COLO668 (cell line): Measurements from ENCODE around the gene NRG3.
"Not testable (repeated sequence)": the region's sequence is repeated elsewhere in the genome, so short reads cannot be mapped to it uniquely, and the experiment has no call there.

Experiments used
- DNase-seq: peaks from one replicate; lab custom pipeline; 2025; ENCODE audit not compliant: unreplicated experiment; lab: John Stamatoyannopoulos, UW

The NRG3 gene

DNA sequence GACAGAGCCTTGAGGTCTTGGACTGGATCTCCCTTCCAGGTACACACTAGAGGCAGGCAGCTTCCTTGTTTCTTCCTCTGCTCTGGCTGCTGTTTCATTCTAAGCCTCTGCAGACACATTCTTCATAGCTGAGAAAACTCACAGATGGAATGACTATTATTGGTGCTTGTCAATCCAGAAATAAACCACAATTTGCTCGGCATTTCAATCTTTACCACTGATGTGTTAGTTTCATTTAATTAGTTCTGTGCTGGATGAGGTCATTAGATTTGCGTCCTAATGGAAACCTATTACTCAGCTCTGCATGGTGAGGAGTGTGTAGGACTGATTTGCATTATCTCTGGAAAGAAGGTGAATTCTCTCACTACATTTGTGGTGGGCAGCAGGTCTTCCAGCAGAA, 392.5 kb downstream of the NRG3 start:
- no peak for DNase-seq

DNA sequence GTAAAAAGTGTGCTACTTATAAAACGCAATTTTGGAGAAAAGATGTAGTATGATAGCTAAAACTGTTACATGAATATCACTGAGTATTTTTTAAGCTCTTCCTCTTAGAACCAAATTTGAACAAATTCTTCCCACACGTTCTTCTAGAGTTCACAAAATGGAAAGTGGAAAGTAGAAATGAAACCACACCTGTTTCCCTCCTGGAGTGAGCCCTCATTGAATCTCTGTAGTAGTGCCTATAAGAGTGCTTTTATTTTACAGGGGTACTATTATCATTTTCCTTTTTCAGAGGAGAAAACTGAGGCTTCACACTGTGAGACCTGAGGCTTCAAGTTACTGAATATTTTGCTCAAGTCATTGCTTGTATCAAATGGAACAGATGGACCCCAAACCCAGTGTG, 393.0 kb downstream of the NRG3 start:
- no peak for DNase-seq

DNA sequence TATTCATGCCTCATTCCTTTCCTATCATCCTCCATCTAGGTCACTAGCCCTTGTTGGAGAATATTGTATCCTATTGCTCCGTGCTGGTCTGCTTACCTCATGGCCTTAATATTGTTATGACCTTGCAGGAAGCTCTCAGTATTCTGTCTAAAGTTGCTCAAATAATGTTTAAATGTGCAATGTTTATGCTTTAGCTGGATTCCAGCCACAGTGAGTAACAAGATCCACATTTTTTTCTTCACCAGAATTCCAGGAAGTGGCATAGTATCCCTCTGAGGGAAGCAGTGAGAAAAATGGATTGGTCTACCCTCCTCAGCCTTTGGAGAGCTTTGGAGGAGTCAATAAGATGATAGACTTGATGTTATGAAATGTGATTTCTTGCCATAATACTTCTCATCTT, 402.6 kb downstream of the NRG3 start:
- no peak for DNase-seq

DNA sequence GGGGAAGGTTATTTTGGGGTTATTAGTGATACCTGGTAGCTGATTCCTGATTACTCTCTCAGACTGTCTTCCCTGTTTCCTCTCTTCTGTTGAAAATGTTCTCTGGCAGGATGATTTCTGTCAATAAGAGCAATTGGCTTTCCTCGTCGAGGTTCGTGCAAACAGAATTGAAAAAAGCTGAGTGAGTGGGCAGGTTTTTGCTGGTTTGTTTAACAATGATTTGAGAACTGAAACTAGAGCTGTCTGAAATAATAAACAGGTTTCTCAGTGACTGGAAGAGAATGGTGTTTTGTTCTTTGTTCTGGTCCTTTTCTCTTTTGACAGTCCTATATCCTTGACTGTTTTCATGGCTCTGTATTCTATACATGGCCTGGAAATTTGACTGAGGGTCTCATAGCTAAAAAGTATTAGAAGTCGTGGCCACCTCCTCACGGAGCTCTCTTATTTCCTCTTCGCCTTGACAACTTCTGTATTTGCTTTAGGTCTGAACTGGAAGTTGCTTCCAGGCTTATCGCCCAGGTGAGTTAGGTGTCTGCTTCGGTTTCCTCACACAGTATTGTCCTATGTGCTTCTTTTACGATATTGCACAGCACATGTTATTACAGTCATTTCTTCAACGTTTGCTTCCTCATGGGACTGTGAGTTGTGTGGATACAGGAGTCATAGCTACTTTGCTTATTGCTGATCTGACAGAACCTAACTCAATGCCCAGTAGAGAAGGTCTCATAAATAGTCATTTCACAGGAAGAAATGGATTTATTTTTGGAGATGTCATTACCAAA, 403.6 kb downstream of the NRG3 start:
- DNase-seq: no peak

DNA sequence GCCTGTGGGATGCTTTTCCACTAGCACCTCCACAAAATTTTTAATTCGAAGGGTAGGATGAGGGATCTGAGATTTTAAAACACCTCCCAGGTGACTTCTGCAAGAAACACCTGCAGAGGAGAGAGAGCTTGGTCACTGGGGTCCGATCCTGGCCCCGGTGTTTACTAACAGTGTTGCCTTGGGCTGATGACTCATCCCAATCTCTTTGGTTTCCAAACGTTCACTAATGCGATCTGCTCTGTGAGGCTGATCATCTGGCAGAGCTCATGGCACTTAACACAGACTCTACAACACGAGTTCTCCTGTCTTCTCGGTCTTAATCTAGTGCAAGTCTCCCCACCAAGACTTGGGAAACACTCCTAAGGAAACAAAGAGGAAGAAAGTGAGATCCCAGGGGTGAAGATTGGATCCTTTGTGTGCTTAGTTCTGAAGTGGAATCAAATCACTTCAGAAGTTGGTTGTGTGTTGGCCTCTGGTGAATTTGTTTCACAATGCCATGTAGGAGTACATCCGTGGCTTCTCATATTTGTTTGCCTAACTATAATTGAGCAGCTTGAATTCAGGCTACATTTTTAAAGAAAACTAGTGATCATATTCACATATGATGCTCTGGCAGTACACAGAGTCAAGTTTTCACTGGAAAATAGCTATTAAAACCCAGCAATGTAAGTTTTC, 407.9 kb downstream of the NRG3 start:
- DNase-seq: peak; percentile 9

DNA sequence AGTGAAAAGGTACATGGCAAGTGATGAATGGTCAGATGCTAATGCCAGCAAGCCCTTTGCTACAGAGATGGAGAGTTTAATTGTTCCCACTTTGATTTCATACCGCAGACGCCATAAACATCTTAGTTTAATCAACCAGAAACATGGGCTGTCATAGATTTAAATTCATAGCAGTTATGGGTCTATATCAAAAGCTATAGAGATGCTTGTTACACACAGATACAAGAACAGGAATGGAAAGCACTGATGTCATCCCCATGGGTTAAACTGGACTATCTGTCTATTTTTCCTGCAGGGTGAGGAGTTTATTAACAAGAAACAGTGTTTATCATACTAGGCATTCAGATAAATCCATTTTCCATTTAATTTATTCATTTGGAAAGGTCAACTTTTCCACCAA, 409.2 kb downstream of the NRG3 start:
- no peak for DNase-seq

DNA sequence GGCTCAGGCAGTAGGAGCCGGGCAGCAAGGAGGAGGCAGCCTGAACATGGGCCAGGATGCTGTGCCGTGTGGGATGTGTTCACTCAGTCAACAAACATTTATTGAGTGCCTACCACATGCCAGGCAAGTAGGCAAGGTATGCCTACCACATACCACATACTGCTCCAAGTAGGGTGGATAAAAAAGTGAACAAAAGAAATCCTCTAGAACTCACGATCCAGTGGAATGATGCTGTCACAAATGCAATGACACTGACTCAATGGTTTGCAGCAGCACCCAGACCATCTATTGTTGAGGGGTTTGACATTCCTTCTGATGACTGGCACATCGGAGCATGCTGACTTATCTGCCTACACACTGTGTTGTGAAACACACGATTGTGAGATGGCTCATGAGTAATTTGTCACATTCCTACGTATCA, 413.5 kb downstream of the NRG3 start:
- no peak for DNase-seq

DNA sequence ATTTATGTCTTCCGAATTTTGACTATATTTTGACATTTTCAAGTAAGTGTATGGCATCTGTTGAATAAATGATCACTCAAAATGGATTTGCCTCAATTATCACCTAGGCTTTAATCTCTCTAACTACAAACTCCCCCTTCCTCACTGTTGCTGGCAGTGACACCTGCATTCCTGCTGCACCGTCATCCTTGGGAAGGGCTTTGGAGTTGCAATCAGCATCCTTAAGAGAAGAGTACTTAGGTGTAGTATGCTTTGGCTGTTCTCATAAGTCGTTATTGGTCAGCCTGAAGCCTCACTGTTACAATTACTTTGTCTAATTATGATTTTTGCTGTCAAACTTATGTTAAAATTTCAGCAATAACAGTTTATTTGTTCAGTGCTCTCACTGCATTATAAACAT, 415.0 kb downstream of the NRG3 start:
- DNase-seq: no peak

DNA sequence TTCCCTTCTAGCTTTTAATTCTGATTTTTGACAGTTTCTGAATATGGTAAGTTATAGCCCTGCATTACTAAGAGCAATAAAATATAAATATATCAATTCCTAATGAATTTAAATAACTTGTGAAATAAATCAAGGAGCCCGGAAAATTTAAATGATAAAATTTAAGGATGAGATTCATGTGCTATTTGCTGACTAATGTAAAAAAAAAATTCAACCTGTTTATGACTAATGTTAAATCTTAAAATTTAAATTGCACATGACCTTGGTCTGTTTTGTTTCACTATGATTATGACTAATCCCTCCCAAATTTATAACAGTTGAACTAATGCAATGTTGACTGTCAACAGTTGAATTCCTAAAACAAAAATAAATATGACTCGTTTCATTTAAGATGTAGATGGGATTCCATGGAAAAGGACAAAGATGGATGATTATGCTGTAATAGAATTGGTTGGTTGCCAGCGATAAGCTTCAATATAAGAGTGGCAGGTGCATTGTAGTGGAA, 419.9 kb downstream of the NRG3 start:
- no peak for DNase-seq

DNA sequence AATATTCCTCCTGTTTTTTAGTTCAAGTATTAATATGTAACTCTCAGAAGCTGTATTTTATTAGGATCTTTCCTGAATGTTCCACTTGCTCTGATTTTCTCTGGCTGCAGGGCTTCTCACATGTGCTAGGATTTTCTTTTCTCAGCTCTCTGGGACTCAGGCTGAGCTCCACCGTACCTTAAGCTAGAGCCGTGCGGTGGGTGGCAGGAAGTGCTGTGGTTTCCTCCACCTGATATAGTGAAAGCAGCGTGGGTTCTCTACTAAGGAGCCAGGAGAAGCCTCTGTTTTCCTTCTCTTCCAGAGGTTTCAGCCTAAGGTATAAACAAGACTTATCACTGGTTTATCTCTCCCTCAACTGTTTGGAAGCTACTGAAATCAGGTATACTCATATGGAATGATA, 433.6 kb downstream of the NRG3 start:
- DNase-seq: no peak

DNA sequence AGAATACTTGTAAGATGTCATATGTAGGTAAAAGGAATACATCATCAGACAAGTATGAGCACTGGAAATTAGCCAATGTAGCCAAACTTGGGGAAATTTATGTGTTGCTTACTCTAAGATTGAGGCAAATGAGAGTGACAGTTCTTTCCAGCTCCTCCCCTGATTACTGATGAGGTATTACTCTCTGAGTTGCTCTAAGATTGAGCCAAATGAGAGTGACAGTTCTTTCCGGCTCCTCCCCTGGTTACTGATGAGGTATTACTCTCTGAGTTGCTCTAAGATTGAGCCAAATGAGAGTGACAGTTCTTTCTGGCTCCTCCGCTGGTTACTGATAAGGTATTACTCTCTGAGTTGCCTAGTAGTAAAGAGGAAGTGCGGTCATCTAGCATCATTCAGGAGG, 435.8 kb downstream of the NRG3 start:
- no peak for DNase-seq

DNA sequence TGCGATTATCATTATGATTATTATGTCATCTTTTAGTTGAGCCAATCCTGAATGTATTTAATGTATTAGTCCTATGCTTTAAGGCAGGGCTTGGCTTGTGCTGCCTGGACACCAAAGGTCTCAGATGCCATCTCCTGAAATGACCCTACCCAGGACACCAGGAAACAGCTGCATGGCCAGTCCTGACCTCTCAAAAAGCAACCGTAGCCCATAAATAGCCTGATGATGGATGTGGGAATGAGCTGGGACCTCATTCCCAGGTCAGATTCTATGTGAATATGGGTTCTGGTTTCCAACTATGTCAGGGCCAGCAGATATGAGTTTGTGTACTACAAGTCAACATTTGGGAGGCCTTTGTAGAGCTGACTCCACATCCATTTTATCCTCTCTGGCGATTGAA, 438.4 kb downstream of the NRG3 start:
- no peak for DNase-seq

DNA sequence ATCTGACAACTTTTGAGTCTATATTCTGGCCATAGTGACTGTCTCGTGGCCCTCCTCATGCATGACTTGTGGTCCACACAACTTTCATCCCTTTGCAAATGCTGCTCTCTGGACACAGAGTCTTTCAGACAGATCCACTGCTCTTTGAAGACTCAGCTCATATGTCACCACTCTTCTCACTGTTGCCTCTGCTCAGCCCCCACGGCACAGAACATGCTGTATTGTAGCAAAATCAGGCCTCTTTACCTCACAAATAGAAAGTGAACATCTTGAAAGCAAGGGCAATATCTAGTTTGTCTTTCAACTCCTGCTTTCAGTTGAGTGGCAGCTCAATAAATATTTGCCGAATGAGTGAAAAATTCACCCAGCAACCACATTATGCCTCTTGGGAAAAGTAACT, 443.5 kb downstream of the NRG3 start:
- DNase-seq: no peak

DNA sequence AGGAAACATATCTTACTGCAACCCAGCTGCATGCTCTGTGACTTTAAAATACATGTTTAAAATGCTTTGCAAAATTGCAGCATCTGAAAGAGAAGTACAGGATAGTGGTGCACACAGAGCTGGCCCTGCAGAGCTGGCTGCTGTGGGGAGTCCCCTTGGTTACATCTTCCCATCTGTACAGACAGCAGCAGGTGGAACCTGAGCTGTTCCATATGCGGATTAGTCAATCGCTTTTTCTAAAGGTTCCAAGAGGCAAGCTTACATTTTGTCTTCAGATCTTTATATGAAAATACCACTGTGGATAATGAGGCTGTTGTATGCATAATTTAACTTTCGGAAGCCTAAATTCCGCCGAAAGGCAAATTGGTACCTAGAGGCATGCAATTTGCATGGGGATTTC, 444.1 kb downstream of the NRG3 start:
- no peak for DNase-seq

DNA sequence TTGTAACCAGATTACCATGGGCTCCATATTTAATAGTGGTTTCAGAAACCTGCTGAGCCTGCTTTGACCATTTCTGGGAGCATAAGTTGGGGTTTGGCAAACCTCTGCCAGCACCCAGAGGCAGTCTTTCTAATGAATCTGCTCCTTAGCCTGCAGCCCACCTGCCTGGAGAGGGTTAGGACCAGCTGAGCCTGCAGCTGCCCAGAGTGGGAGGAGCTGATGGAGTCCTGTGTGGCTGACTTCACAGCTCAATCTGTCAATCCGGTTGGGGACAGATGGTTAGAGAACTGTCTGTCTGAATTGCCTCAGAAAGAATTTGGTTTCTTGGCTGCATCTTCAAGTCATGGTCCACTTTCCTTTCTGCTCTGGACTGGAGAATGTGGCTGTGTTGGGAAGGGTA, 444.6 kb downstream of the NRG3 start:
- DNase-seq: no peak

DNA sequence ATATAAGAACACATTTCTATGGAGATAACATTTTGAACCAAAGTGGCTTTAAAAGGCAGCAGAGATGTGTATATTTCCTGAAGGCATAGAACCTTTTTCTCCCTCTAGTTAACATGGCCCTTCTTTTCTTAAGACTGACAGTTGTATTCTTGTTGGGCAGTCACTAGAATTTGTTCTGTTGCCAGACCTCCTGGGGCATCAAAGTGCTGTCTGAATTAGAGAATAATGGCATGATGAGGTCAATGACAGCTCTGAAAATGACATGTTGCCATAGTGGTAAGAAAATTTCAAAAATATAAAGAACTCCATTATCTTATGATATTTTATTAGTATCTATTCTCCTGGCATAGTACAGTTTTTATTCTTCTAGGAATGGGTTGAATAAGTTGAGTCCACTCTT, 446.7 kb downstream of the NRG3 start:
- no peak for DNase-seq

DNA sequence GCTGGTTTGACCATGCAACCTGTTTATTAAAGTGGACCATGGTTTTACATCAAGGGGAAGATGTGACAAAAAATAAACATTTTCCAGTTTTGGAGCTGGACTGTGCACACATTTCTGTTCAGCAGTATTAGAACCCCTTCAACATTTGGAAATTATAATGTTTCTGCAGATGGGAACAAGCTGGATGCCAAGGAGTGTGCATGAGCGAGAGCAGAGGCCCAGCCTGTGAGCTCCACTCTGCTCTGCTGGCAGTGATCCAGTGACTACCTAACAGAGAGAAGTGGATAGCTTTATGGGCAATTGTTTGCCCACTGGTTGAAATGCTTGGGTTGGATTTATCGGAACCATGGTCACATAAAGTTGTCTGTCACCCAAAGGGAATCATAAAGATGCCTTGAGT, 456.7 kb downstream of the NRG3 start:
- DNase-seq: no peak

DNA sequence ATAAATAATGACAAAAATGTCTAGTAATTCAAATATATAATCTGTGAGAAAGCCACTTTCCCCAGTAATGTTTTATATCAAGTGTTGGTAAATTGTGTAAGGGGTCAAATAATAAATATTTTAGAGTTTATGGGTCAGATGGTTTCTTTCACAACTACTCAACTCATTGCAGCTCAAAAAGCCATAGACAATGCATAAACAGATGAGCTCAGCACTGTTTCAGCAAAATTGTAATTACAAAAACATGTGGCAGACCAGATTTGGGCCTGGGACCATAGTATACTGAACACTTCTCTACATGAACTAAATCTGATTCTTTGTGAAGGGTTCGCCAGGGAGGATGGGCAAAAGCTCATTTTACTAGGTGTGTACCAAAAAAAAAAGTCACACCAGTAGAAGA, 460.8 kb downstream of the NRG3 start:
- no peak for DNase-seq

DNA sequence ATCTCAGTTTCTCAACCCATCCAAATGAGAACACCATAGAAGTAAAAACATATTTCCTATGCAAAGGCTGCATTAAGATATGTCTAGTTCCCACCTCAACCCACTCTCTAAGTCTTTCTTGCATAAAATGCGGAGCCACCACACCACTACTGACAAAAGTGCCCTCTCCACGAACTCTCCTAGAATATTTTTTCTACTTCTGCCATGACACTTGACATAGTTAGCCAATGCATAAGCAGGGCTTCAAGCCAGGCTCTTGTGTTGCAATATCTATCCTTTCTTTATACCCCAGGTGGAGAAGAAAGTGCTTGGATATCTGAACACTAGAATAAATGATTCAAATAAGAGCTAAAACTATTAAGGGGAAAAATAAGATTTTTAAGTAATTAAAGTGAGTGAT, 465.2 kb downstream of the NRG3 start:
- no peak for DNase-seq

DNA sequence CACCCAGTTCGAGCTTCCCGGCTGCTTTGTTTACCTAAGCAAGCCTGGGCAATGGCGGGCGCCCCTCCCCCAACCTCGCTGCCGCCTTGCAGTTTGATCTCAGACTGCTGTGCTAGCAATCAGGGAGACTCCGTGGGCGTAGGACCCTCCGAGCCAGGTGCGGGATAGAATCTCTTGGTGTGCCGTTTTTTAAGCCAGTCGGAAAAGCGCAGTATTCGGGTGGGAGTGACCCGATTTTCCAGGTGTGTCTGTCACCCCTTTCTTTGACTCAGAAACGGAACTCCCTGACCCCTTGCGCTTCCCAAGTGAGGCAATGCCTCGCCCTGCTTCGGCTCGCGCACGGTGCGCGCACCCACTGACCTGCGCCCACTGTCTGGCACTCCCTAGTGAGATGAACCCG, 474.6 kb downstream of the NRG3 start:
- DNase-seq: not testable (repeated sequence)

DNA sequence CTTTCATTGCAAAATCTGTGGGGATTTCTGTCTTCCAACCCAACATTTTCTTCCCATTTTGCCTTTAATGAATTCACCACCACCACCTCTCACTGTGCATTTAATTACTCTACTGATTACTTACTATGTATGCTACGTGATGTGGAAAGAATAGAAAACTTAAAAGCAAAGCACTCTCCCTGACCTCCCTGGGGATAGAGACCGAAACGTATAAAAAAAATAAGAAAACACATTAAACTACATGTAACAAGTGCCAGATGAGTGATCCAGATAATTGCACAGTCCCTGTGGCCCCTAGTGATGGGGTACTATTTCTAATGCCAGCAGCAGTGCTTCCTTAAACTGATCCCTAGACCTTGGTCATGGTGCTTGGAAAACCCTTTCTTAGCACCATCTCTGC, 478.4 kb downstream of the NRG3 start:
- no peak for DNase-seq

DNA sequence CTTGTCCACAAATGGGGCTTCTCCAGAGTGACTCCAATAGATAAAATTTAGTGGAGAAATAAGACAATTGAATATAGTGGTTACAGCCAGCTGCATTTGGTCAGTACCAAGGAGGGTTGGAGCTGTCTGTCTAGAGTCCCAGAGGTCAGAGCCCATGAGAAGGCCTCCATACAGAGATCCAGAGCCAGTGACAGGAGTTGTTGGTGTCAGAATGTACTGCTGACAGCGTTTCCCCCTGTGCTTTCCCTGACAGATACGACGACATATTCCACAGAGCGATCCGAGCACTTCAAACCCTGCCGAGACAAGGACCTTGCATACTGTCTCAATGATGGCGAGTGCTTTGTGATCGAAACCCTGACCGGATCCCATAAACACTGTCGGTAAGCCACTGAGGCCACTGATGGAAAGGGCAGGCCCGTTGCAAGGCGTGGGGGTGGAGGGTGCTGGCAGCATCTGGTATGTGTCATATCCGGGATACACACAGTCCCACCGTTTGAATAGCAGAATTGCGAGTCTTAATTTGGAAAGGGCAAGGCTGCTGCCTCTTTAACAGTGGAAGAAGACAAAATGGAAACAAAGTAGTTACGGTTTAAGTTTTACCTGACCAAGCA, 483.6 kb downstream of the NRG3 start:
- DNase-seq: no peak
